A549 (cell line): ENCODE results near the gene NADSYN1.

ENCODE experiments used
- EP300 ChIP-seq, 2 experiments: fragments of >200 bp; sonication (Bioruptor Twin); formaldehyde crosslinking; IDR thresholded peaks; 2 replicates in 1 of 2; 3 replicates in 1 of 2; pipeline ENCODE4 v1.6.1; 2016 to 2017
- MAX ChIP-seq: IDR thresholded peaks from 2 replicates; pipeline ENCODE4 v1.6.1; 2012
- POLR2A ChIP-seq: IDR thresholded peaks from 2 replicates; pipeline ENCODE4 v1.6.1; 2012; ENCODE audit warnings: mild to moderate bottlenecking, low read length
- TF ChIP-seq, protein P1 (sequence below): fragments of >200 bp; sonication (Bioruptor Twin); formaldehyde crosslinking; IDR thresholded peaks from 3 replicates; pipeline ENCODE4 v1.5.1; 2016

- no peak for TF ChIP-seq EP300 (IDR thresholded peaks at IDR 0.05)
- TF ChIP-seq, protein P1, sequence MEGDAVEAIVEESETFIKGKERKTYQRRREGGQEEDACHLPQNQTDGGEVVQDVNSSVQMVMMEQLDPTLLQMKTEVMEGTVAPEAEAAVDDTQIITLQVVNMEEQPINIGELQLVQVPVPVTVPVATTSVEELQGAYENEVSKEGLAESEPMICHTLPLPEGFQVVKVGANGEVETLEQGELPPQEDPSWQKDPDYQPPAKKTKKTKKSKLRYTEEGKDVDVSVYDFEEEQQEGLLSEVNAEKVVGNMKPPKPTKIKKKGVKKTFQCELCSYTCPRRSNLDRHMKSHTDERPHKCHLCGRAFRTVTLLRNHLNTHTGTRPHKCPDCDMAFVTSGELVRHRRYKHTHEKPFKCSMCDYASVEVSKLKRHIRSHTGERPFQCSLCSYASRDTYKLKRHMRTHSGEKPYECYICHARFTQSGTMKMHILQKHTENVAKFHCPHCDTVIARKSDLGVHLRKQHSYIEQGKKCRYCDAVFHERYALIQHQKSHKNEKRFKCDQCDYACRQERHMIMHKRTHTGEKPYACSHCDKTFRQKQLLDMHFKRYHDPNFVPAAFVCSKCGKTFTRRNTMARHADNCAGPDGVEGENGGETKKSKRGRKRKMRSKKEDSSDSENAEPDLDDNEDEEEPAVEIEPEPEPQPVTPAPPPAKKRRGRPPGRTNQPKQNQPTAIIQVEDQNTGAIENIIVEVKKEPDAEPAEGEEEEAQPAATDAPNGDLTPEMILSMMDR = no peak
- TF ChIP-seq MAX = no peak
- TF ChIP-seq POLR2A = no peak
Measured at GRCh38 chr11:71478528-71478840, 25.5 kb downstream of the NADSYN1 start.
